Natural killer cell (primary cell): ENCODE measurements around the gene SEC31A. TPM values are rescaled to one million over a fixed set of nuclear protein-coding genes. Genes with fewer than 3 reads are reported as not detected.
A peak's percentile ranks its signal among the peaks of the same experiment; 100 is the strongest.

Experiments used
- ATAC-seq, 3 donors: fragments of 150-1000 bp in 2 of 3; fragments of 200-7000 bp in 1 of 3; cut with Tn5 transposase; 1 replicate in 1 of 3; 2 replicates in 2 of 3; pipeline ENCODE4 v1.10.0; 2021; ENCODE audit warnings: mild to moderate bottlenecking in 2 of 3, moderate library complexity in 2 of 3
- DNase-seq, 2 donors: peaks; one replicate each; pipeline versions ENCODE4 v3.0.0 to v3.0.0-alpha.2; 2013 to 2021; ENCODE audit warnings: mixed read lengths in 1 of 2
- H3K27ac ChIP-seq: one replicate; pipeline ENCODE4 v1.5.1; 2013; ENCODE audit warnings: mild to moderate bottlenecking, low read length
- H3K27me3 ChIP-seq: one replicate; pipeline ENCODE4 v1.6.1; 2013; ENCODE audit warnings: low read length; ENCODE audit not compliant: control insufficient read depth, insufficient read depth
- H3K36me3 ChIP-seq: one replicate; pipeline ENCODE4 v1.6.1; 2013; ENCODE audit warnings: low read length; ENCODE audit not compliant: control insufficient read depth, insufficient read depth
- H3K4me1 ChIP-seq: one replicate; pipeline ENCODE4 v1.6.1; 2013; ENCODE audit warnings: low read length; ENCODE audit not compliant: control insufficient read depth, insufficient read depth
- H3K4me3 ChIP-seq: one replicate; pipeline ENCODE4 v1.5.1; 2013; ENCODE audit warnings: low read length
- H3K9me3 ChIP-seq: one replicate; pipeline ENCODE4 v1.6.1; 2013; ENCODE audit warnings: low read length; ENCODE audit not compliant: control insufficient read depth, insufficient read depth
- H3K27ac Mint-ChIP-seq, 2 donors: one replicate each; pipeline ENCODE4 v1.8.0; 2022; ENCODE audit warnings: mild to moderate bottlenecking in 2 of 2, mixed read lengths in 2 of 2, moderate library complexity in 1 of 2
- H3K27me3 Mint-ChIP-seq, 2 donors: one replicate each; pipeline ENCODE4 v1.8.0; 2022; ENCODE audit warnings: low read depth in 2 of 2, mixed read lengths in 2 of 2
- H3K36me3 Mint-ChIP-seq: one replicate; pipeline ENCODE4 v1.8.0; 2022; ENCODE audit warnings: mixed read lengths
- H3K4me1 Mint-ChIP-seq, 2 donors: one replicate each; pipeline ENCODE4 v1.8.0; 2022; ENCODE audit warnings: mixed read lengths in 2 of 2
- H3K4me3 Mint-ChIP-seq: one replicate; pipeline ENCODE4 v1.8.0; 2022; ENCODE audit warnings: mild to moderate bottlenecking, moderate library complexity, mixed read lengths
- H3K9me3 Mint-ChIP-seq, 2 donors: one replicate each; pipeline ENCODE4 v1.8.0; 2022; ENCODE audit warnings: mixed read lengths in 2 of 2
- WGBS: methylation state at CpG from one replicate; pipeline ENCODE4 v1.1.7; 2013; ENCODE audit warnings: missing lambda C conversion rate; ENCODE audit not compliant: insufficient coverage; 5-methylcytosine and 5-hydroxymethylcytosine counted together
- intact Hi-C: fragments of 100-400 bp; cut with micrococcal nuclease; formaldehyde crosslinking; loops from one replicate; pipeline ENCODE4 v1.14.2; 2022
- total RNA-seq, 4 donors: library from RNA; stranded (reverse); fragments of 120-200 nt in 1 of 4; gene quantifications; one replicate each; pipeline versions ENCODE4 v1.2.3 to v1.2.4, GENCODE V29; 2013 to 2022
- TF ChIP-seq, protein P1 (sequence below): fragments of 200-600 bp; IDR thresholded peaks from one replicate; pipeline ENCODE4 v1.8.0; 2022; ENCODE audit warnings: antibody characterized with exemption

Gene SEC31A
- total RNA-seq, 3 donors from 2014 or later (not counting 1 experiment from before 2014, with no cell fraction given) = 176 to 183 (median 177) TPM

DNA sequence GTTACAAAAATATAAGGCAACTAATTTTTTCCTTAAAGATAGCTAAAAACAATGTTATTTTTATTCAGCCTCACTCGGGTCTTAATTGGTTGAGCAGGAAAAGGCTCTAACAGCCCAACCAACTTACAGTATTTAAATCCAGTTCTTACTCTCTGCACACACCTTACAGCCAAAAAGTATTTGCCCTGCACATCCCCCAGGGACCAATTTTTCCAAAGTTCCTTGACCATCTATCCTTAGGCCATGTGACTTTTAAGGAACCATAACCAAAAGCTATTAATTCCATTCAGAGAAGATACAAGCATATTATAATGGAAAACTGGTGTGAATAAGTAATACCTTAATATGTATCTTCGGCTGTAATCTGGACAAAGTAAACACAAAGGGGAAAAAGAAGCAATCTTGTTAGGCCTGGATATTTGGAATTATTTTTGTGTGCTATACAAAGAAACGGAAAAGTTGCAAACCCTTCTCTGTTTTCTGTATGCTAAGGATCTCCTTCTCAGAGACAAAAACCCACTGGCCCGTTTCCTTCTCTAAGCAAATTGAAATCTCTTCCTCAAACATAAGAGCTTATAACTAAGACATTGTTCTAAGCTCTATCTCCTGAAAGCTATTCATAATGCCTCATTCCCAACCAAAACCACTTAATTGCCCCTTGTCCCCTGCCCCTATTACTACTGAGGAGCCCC is 8.6 kb upstream of the SEC31A start:
- peaks cover 5 to 6% of the 10 kb centered on the region in 2 donors for H3K4me1 Mint-ChIP-seq
- H3K4me3 Mint-ChIP-seq = no peak overlapping the region
- TF ChIP-seq, protein P1, sequence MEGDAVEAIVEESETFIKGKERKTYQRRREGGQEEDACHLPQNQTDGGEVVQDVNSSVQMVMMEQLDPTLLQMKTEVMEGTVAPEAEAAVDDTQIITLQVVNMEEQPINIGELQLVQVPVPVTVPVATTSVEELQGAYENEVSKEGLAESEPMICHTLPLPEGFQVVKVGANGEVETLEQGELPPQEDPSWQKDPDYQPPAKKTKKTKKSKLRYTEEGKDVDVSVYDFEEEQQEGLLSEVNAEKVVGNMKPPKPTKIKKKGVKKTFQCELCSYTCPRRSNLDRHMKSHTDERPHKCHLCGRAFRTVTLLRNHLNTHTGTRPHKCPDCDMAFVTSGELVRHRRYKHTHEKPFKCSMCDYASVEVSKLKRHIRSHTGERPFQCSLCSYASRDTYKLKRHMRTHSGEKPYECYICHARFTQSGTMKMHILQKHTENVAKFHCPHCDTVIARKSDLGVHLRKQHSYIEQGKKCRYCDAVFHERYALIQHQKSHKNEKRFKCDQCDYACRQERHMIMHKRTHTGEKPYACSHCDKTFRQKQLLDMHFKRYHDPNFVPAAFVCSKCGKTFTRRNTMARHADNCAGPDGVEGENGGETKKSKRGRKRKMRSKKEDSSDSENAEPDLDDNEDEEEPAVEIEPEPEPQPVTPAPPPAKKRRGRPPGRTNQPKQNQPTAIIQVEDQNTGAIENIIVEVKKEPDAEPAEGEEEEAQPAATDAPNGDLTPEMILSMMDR = no peak
- H3K27me3 Mint-ChIP-seq = no peaks in the 10 kb centered on the region
- peaks cover 4% of the 10 kb centered on the region for H3K36me3 Mint-ChIP-seq
- no peak overlapping the region for H3K27ac Mint-ChIP-seq
- Histone ChIP-seq H3K4me1 (peaks cover 5% of the 10 kb centered on the region), H3K27ac (peak overlapping the region; percentile 100), H3K4me3 (peak overlapping the region; percentile 91), H3K9me3 (no peaks in the 10 kb centered on the region), H3K36me3 (peaks cover 21% of the 10 kb centered on the region), H3K27me3 (no peaks in the 10 kb centered on the region)
- DNase-seq = peak in 1 of 2 donors; percentile 13
- ATAC-seq = no peak
- intact Hi-C loops = loop anchor here (1.0 to 10.0 kb wide), 8 partner anchors 8 to 1405 kb away; partner anchors contain the start of genes LIN54 and SEC31A
- no peaks in the 10 kb centered on the region for H3K9me3 Mint-ChIP-seq
- 0% methylated on average over 3 of the region's 4 CpGs for WGBS

DNA sequence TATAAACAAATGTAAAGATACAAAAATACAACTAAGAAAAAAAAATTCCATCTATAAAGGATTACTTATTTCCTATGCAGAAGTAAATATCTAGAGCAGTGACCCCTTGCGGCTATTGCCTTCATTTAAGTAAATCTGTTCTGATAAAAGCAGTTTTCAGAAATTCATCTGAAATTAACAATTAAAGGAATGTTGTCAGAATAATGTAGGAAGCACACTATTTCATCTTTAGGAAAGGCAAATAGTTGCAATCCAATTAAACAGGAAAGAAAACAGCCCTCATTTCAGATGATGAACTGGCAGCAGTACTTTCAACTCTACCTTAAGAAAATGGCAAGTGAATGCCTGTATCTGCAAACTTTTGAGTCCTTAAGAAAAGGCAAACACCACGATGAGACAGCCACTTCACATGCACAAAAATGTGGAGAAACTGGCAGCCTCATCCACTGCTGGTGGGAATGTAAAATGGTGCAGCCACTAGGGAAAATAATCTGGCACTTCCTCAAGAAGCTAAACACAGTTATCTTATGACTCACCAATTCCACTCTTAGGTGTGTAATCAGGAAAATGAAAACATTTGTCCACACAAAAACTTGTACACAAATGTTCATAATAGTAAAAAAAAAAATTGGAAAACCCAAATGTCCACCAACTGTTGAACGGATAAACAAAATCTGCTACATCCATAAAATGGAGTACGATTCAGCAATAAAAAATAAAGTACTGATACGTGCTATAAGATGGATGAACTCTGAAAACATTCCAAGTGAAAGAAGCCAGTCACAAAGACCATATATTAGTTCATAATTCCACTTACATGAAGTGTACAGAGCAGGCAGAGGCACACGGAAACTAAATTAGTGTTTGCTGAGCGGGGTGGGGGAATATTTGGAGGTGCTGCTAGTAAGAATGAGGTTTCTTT is 7.6 kb upstream of the SEC31A start:
- no peak overlapping the region for H3K4me3 Mint-ChIP-seq
- H3K9me3 ChIP-seq = no peaks in the 10 kb centered on the region
- peaks cover 5% of the 10 kb centered on the region for H3K4me1 ChIP-seq
- H3K27me3 ChIP-seq = no peaks in the 10 kb centered on the region
- no peaks in the 10 kb centered on the region for H3K9me3 Mint-ChIP-seq
- intact Hi-C loops = loop anchor here (5.0 kb wide), 1 partner anchor 46 kb away; no protein-coding TSS in a partner anchor
- WGBS = 6% methylated on average over 2 of the region's 7 CpGs
- H3K27me3 Mint-ChIP-seq = no peaks in the 10 kb centered on the region
- peaks cover 5 to 6% of the 10 kb centered on the region in 2 donors for H3K4me1 Mint-ChIP-seq
- peaks cover 10% of the 10 kb centered on the region for H3K36me3 Mint-ChIP-seq
- peaks cover 30% of the 10 kb centered on the region for H3K36me3 ChIP-seq
- no peak overlapping the region for H3K27ac Mint-ChIP-seq
- no peak for ATAC-seq
- H3K27ac ChIP-seq = peak overlapping the region; percentile 100
- no peak overlapping the region for H3K4me3 ChIP-seq
- DNase-seq = peak in 1 of 2 donors; percentile 59
- TF ChIP-seq, protein P1 = peak; percentile 54

DNA sequence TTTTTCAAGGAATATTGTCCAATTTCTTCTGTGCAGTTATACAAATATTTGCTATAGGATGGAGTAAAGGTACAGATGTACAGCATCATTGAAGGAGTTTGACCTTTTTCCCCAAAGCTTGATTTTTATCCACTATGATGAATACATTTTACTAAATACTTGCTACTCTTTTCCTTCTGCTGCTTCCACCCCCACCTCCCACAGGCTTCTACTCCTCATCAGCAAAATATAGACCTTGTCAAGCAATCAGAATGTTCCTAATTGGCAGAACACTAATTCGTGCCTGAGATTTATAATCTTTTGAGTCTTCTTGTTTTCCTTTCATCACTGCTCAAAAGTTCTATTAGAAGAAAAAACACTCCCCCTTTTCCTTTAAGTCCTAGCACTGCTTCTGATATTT is 5.8 kb upstream of the SEC31A start:
- peaks cover 33% of the 10 kb centered on the region for H3K36me3 ChIP-seq
- ATAC-seq (no peak), DNase-seq (no peak)
- H3K4me1 ChIP-seq = peaks cover 5% of the 10 kb centered on the region
- intact Hi-C loops = loop anchor here (5.0 kb wide), 1 partner anchor 44 kb away; no protein-coding TSS in a partner anchor
- Mint-ChIP-seq H3K27ac (peak overlapping the region in 1 of 2 donors; percentile 62), H3K4me3 (no peak overlapping the region), H3K36me3 (peaks cover 10% of the 10 kb centered on the region), H3K9me3 (no peaks in the 10 kb centered on the region), H3K4me1 (peaks cover 6 to 12% of the 10 kb centered on the region in 2 donors), H3K27me3 (no peaks in the 10 kb centered on the region)
- H3K27me3 ChIP-seq = no peaks in the 10 kb centered on the region
- TF ChIP-seq, protein P1 = no peak
- H3K27ac ChIP-seq = no peak overlapping the region
- H3K4me3 ChIP-seq = no peak overlapping the region
- H3K9me3 ChIP-seq = no peaks in the 10 kb centered on the region
- 79% methylated on average over 1 of the region's 1 CpG for WGBS
